GM12801 (cell line): Measurements from ENCODE around the gene CLDN10.

ENCODE experiments used
- TF ChIP-seq, protein P1 (sequence below): IDR thresholded peaks from one replicate; pipeline ENCODE4 v1.5.1; 2011; ENCODE audit warnings: control low read depth; ENCODE audit not compliant: insufficient read length; ENCODE audit errors: extremely low read depth

CLDN10 gene

DNA sequence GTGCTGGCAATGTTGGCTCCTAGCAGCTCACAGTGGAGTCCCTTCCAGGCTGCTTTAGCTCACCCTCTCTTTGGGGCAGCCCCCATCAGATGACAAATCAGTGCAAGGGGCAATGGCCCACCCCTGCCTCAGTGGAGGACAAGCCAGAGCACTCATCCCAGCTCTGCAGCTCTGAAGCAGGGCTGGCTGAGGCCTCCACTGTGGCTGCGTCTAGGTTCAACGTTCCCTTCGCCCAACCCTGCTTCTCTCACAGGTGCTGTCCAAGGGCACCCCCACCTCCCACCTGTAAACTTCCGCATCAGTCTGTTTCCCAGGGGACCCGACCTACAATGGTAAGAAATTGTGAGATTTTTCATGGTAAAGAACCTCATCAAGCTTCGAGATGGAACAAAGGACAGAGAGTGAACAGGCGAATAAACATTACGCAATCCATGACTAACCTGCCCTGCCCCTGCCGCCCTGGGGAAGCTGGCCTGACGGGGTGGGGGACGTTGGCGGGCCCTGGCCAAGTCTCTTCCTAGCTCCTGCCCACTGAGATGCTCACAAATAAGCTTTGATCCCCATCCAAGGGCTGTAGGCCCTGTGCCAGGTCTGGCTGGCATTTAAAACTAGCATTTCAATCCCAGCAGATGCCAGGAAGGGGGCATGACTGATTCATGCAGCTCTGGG, 51.5 kb downstream of the CLDN10 start:
- TF ChIP-seq, protein P1, sequence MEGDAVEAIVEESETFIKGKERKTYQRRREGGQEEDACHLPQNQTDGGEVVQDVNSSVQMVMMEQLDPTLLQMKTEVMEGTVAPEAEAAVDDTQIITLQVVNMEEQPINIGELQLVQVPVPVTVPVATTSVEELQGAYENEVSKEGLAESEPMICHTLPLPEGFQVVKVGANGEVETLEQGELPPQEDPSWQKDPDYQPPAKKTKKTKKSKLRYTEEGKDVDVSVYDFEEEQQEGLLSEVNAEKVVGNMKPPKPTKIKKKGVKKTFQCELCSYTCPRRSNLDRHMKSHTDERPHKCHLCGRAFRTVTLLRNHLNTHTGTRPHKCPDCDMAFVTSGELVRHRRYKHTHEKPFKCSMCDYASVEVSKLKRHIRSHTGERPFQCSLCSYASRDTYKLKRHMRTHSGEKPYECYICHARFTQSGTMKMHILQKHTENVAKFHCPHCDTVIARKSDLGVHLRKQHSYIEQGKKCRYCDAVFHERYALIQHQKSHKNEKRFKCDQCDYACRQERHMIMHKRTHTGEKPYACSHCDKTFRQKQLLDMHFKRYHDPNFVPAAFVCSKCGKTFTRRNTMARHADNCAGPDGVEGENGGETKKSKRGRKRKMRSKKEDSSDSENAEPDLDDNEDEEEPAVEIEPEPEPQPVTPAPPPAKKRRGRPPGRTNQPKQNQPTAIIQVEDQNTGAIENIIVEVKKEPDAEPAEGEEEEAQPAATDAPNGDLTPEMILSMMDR: no peak

DNA sequence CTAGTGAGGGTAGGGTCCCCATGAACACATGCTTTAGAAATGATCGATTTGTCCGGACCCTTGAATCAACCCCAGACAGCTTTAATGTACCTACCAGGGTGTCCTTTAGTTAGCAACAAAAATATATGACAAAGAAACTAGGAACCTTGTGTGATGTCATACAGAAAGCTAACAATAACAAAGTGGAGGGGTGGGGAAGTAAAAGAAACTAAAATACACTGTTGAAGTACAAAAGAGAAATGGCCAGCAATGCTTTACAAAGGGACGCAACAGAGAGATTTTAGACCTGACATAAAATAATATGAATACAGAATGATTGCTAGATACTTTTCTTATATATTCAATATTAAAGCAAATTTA, 52.0 kb downstream of the CLDN10 start:
- TF ChIP-seq, protein P1: no peak

DNA sequence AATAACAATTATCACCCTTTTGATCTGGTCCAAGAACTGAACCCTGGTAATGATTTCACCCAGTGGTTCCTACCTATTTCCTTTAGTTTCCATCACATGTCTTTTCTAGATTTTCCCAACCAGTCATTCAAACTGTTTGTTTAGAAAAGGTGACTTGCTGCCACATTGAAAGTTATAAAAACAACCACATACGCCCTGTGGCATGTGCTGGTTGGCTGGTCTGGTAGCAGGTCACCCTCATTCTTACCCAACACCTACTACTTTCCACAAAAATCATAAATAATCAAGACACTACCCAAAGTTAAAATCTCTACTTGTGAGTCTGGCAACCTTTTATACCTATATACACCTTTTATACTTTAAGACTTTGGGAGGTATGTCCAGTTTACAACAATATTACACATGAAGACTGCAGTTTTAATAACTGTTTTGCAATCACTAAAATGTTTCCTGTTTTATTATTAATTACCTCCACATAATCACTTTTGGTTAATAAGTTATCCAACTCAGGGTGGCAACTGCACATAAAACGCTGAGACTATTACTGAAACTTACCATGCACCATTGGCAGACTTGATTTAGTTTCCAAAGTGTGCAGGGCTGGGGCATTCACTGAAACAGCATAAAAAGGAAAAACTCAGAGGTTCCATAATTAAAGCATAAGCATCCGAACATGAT, 53.1 kb downstream of the CLDN10 start:
- TF ChIP-seq, protein P1: no peak

DNA sequence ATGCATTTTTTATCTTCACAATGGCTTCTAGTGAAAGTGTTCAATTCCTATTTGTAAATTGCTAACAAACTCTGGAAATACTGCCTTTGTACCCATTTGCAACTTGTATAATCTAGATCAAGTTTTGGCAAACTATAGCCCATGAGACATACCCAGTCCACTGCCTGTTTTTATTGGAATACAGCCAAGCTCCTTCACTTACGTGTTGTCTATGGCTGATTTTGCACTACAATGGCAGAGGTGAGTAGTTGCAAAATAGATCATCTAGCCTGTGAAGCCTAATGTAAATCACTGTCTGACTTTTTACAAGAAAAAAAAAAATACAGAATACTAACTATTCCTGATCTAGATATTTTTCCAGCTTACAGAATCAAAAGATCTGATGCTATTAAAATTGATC, 54.8 kb downstream of the CLDN10 start:
- TF ChIP-seq, protein P1: no peak

DNA sequence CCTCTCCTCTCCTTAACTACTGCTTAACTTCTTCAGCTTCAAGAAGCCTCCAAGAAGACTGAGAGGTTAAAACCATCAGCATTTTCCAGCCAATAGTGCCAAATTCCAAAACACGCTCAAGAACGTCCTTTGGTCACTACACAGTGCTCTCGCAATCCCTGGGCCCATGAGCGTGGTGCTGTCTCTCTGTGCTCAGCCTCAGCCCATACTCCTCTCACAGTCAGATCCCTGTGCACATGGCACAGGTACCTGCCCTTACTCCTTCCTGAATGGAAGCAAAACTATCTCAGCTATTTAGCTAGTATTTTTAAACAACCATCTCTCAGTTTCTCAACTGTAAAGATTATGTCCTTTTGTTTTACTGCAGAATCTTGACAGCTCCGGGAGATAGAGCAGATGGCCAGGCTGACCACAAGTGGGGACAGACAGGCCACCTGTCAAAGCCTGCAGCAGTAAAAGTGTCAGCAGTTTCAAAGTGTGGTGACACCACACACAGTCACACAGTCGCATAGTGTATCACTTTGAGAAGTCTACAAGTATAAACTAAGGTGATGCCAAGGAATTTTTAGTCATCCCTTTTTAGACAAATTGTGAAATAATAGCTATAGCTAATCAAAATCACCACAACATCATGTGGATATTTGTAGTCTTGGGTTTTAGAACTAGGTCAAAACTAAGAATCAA, 56.3 kb downstream of the CLDN10 start:
- TF ChIP-seq, protein P1: no peak

DNA sequence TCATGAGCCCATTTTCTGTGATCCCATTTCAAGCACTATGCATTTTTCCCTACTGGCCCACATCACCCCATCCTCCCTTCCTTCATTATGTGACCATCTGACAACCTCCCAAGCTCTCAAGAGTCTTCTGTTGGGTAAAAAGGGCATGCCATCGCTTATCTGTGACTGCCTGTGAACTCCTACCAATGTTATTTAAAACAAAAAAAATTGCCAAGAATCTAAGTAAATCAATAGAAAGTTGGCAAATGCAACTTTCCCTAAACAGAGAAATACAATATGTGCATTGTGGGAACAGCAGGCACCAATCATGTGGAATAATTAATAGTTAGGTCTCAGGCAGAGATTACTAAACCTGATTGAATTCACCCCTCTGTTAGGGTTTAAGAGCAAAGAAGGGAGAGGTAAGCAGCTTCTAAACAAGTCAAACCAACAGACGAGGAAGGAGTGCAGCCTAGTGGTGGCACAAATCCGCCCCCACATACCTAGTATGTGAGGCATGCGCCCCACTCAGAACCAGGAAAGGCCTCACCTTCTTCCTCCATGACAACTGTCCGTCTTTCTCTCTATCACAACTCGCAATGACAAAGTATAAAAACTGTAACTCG, 62.2 kb downstream of the CLDN10 start:
- TF ChIP-seq, protein P1: no peak

DNA sequence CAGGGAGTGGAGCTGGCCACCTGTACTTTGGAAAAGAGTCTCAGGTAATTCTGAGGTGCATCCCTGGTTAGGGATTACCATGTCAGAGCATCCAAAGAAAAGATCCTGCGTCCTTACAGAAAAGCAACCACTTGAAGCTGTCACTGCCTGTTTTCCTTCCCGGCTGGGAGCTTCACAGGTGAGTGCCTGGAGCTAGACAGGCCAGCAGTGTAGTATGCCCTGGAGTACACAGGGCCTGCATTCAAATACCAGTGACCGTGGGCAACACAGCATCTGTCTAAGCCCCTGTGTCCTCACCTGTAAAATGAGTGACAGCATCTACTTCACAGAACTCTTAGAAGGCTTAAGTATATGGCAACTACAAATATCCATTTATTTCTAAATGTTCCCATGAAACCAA, 63.0 kb downstream of the CLDN10 start:
- TF ChIP-seq, protein P1: no peak
